ENCODE measurements around the gene EMC10. TPM values are rescaled to one million over a fixed set of nuclear protein-coding genes. Genes with fewer than 3 reads are reported as not detected.
"Not testable (repeated sequence)": the region's sequence is repeated elsewhere in the genome, so short reads cannot be mapped to it uniquely, and the experiment has no call there.

The EMC10 gene
- total RNA-seq, 1 experiment from 2014 or later = 36.9 TPM

DNA sequence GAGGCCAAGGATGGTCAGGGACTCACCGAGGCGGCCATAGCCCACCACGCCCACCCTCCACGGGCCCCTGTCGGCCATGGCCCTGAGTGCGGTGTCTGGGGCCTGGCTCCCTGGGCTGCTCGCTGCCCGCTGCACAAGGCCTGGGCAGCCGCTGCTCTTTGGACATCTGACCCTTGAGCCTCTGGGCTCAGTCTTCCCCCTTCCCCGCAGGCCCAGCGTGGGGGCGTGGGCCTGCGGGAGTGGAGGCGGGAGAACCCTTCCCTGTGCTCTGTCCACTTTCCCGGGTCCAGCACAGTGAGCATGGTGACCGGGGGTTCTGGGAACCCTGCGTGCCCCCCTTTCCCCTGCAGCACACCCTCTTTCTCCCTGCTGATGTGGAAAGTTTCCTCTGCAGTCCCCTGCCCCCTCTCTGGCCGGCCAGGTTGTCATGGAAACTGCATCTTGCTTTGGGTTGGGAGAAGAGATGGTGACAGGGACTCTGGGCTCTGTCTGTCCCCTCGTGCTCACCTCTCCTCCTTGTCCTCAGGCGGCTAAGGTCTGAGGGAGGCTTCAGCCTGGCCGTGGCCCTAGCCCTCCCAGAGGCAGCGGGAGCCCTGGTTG, 37.5 kb downstream of the EMC10 start, which contains the start of gene ASPDH:
ASPDH (minus strand) TSS at position 168 of the 600 bp plus-strand sequence; CDS start at position 78, 90 bp downstream.
- no peak for DNase-seq (ENCODE audit: low read depth)

DNA sequence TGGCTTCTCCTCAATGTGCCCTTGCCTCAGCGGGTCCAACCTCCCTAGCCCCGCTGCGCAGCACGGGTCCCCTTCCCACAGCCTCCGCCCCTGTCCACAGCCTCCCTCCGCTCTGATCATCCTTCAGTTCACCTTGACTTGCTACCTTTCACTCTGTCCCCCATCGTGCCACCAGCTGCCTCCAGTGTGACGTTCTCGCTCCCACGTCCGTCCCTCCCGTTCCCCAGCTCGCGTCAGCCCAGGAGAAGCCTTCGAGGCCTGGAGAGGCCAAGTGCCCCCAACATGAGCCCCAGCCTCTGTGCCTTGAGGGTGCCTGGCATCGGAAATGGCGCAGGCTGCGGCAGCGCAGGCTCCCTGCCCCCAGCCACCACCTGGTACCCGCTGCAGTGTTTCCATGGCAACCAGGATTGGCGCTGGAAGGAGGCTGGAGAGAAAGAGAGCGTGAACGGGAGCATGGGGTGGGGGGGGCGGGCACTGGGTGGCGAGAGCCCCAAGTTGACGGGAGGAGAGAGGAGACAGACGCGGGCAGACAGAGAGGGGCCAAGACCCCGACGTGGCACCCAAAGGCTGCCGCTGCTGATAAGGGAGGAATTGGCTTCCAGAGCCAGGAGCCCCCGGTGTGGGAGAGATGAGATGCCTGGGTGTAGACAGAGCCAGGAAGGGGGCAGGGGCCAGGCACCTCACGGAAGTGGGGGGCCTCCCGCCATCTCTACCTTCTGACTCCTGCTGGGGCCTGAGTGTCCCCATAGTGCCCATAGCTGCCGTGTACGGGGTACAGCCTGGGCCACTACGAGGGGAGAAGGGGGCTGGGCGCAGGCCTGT, 38.2 kb downstream of the EMC10 start:
- DNase-seq (ENCODE audit: low read depth) = no peak

DNA sequence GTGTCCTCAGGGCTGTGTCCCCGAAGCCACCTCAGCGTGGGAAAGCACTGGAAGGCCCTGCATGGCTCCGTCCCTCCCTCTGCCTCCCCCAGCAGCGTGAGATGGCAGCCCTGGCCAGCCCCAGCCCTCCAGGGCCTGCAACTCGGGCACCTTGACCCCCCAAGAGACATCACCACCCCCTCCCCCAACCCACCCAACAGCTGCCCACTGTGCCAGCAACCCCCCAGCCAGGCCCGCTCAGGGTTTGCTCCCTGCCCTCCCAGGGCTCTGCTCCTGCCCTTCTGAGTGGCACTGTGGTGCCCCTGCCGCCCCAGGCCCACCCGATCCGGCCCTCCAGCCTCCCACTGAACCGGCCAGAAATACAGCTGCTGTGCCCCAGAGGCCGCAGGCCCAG, 38.9 kb downstream of the EMC10 start:
- no peak for DNase-seq (ENCODE audit: low read depth)

GRCh38 chr19:50516456-50516855, 40.1 kb downstream of the EMC10 start:
- DNase-seq (ENCODE audit: low read depth) = no peak

DNA sequence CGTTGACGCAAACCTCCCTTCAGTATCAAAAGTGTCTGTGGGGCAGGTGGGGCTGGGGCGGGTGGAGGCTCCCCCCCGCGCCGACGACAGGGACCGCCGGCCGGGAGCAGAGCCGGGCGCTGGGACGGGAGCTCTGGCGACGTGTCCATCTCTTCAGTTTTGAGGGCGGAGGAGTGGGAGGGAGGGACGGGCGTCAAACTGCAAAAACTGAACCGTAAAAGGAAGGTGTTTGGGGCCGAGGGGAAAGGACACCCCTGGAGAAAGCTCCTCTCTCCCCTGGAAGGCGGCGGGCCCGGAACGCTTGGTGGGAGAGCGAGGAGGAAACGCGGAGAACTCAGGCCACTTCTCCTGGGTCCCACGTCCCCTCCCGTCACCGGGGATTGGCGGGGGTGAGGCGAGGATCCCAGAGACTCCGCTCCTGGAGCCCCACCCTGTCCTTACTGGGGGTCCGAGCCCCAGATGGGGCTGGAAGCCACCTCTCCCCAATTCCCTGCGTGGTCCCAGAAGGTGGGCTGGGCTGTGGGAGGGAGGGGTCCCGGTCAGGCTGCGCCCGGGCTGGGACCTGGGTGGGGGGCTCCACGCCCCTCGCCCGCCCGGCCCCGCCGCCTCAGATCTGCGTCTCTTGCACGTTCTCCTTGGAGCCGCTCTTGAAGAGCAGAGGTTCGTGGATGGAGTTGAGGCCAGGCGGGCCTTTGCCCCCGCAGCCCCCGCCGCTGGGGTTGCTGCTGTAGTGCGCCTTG, 40.8 kb downstream of the EMC10 start:
- DNase-seq (ENCODE audit: low read depth) = no peak

DNA sequence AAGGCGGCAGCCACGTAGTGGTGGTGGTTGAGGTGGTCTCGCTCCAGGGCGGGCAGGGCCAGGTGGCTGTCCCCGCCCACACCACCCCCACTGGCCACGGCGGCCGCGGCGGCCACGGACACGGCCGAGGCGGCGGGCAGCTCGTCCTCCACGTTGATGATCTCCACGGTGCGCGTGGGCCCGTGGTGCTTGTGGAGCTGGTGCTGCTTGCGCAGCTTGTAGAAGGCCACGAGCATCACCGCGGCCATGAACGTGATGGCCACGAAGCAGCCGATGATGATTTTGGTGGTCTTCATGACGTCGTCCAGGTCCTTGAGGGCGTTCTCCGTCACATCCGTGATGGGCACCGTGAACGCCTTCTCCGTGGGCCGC, 41.4 kb downstream of the EMC10 start:
- no peak for DNase-seq (ENCODE audit: low read depth)

GRCh38 chr19:50518091-50519005, 42.0 kb downstream of the EMC10 start:
- DNase-seq (ENCODE audit: low read depth) = no peak

DNA sequence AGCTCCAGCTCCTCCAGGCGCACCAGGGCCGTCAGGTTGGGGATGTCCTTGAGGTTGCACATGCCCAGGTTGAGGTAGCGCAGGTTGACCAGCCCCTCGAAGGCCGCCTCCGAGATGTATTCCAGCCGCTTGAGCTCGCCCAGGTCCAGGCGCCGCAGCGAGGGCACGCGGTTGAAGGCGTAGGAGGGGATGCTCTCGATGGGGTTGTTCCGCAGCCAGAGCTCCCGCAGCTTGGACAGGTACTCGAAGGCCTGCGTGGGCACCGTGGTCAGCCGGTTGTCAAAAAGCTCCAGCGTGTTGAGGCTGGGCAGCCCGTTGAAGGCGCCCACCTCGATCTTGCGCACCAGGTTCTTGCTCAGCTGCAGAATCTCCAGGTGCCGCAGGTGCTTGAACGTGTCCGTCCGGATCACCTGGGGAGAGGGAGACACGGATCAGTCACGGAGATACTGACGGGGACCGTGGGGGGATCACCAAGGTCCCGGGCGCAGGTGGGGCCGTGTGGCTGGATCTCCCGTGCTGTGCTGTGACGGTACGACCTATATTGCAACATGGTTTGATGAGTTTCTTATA, 42.8 kb downstream of the EMC10 start:
- DNase-seq (ENCODE audit: low read depth) = no peak

GRCh38 chr19:50520822-50521465, 44.6 kb downstream of the EMC10 start:
- DNase-seq (ENCODE audit: low read depth) = no peak

DNA sequence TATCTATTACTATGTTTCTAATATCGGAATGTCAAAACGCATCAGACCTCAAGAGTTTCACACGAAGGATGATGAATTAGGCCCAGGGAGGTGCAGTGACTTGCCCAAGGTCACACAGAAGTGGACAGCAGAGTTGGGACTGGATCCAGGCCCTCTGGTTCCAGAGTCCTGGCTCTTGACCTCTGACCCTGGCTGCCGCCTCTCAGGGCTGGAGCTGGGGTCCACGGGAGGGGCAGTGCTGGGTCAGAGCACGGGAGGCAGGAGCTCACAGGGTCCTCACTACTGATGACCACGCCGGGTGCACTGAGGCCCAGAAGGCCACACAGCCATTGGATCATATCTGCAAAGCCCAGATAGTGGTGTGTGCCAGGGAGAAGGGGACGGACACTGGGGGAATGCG, 46.6 kb downstream of the EMC10 start:
- DNase-seq (ENCODE audit: low read depth) = no peak

GRCh38 chr19:50528052-50528451, 51.7 kb downstream of the EMC10 start:
- not testable (repeated sequence) for DNase-seq (ENCODE audit: low read depth)

DNA sequence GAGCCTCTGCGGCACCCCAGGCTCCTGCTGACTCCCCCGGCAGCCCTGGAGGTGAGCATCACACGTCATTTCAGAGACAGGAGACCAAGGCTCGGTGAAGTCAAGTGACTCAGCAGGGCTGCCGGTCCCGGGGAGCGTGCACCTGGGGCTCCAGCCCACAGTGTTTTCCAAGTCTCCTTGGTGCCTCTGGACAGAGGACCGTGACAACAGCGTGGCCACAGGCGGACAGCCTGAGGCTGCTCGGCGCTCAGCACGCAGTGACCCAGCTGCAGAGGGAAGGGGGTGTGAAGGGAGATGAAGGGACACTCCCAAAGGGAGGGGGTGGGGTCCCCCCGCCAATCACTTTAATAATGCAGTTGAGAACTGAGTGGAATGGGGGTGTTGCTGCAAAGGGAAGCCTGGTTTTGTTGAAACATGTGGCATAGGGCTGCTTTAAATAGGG, 54.9 kb downstream of the EMC10 start:
- DNase-seq (ENCODE audit: low read depth) = peak; percentile 8

DNA sequence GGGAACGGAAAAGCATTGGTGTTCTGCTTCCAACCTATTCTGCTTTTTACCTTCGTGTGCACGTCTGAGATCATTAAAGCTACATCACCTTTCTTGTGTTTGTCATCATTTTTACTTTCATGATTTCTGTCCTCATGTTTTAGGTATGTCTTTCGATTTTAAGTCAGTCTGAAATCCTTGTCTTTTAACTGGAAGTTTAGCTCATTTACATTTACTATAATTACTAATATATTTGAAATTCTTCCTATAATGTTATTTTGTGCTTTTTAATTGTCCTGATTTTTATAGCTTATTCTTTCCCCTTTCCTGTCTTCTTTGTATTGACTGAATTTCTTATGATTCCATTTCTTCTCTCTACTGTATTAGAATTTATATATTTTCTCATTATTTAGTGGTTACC, 56.6 kb downstream of the EMC10 start:
- DNase-seq (ENCODE audit: low read depth) = no peak

DNA sequence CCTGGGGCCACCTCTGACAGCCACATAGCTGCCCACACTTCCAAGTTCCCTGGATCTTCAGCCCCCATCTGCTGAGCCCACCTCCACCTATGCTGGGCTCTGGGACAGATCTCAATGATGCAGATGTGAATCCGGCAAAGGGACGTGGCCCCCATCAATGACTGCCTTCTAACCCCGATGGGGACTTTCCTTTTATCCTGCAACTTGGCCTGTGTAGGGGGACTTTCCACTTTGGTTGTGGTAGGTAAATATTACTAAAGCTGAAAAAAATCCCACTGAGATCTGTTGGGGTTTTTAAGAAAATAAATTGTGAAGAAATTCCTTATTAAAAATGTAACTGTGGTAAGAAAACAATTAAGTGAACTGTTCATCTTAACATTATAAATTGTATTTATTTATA, 58.2 kb downstream of the EMC10 start:
- no peak for DNase-seq (ENCODE audit: low read depth)

- no peak for DNase-seq (ENCODE audit: low read depth)
Observed at GRCh38 chr19:50535672-50536187, 59.4 kb downstream of the EMC10 start.

GRCh38 chr19:50536662-50537305, 60.5 kb downstream of the EMC10 start:
- no peak for DNase-seq (ENCODE audit: low read depth)

- no peak for DNase-seq (ENCODE audit: low read depth)
Observed at GRCh38 chr19:50537306-50537685, 61.0 kb downstream of the EMC10 start.

DNA sequence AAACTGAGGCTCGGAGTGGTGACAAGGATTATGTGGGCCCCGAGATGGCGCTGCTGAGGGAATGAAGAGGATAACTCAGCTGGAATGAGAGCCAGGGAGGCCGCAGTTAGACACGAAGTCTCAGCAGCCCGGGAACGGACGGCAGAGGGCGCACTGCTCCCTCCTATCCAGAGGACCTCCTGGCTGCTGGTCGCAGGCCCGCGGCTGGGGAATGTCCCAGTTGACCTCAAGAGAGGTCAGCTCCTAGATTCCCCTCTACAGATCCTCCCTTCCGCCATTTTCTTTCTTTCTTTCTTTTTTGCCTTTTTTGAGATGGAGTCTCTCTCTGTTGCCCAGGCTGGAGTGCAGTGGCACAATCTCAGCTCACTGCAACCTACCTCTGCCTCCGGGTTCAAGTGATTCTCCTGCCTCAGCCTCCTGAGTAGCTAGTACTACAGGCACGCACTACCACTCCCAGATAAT, 61.5 kb downstream of the EMC10 start:
- DNase-seq (ENCODE audit: low read depth) = peak; percentile 74

Measured in RPMI7951 (cell line).